ENCODE measurements around the gene STOML1. TPM values are rescaled to one million over a fixed set of nuclear protein-coding genes. Genes with fewer than 3 reads are reported as not detected.

The STOML1 gene
- total and polyA plus RNA-seq, 8 donors = 5.2 to 13.2 (median 9.2) TPM

GRCh38 chr15:73959012-73959581 is 33.0 kb downstream of the STOML1 start:
- TF ChIP-seq CTCF (IDR thresholded peaks at IDR 0.05) = no peak
- FAIRE-seq (no peak), DNase-seq (no peak), ATAC-seq (peak in 1 of 4 donors; percentile 20)
- H3K9me3 ChIP-seq = no peaks in the 10 kb centered on the region
- no peaks in the 10 kb centered on the region for H3K4me1 ChIP-seq
- no peak overlapping the region for H3K27ac ChIP-seq
- H3K36me3 ChIP-seq = no peaks in the 10 kb centered on the region
- WGBS, 2 donors = 32 to 39% methylated on average over 8 of the region's 8 CpGs
- no peaks in the 10 kb centered on the region for H3K27me3 ChIP-seq
- no peak overlapping the region for H3K4me3 ChIP-seq
- intact Hi-C loops (cut with DNase I) = no loop called here

- H3K27me3 ChIP-seq = no peaks in the 10 kb centered on the region
- DNase-seq = no peak
- no peak for FAIRE-seq
- H3K4me3 ChIP-seq = no peak overlapping the region
- TF ChIP-seq CTCF (IDR thresholded peaks at IDR 0.05) = no peak
- WGBS, 2 donors = 74 to 80% methylated on average over 2 of the region's 2 CpGs
- no peaks in the 10 kb centered on the region for H3K9me3 ChIP-seq
- no peaks in the 10 kb centered on the region for H3K36me3 ChIP-seq
- H3K27ac ChIP-seq = no peak overlapping the region
- no peaks in the 10 kb centered on the region for H3K4me1 ChIP-seq
- intact Hi-C loops (cut with DNase I) = no loop called here
- ATAC-seq = no peak
Measured at GRCh38 chr15:73957785-73958184, 34.3 kb downstream of the STOML1 start.

- WGBS, 2 donors = 70 to 77% methylated on average over 8 of the region's 8 CpGs
- intact Hi-C loops (cut with DNase I) = no loop called here
- H3K27me3 ChIP-seq = no peaks in the 10 kb centered on the region
- H3K36me3 ChIP-seq = no peaks in the 10 kb centered on the region
- H3K4me3 ChIP-seq = no peak overlapping the region
- no peak for TF ChIP-seq CTCF (IDR thresholded peaks at IDR 0.05)
- DNase-seq = no peak
- H3K4me1 ChIP-seq = no peaks in the 10 kb centered on the region
- no peak overlapping the region for H3K27ac ChIP-seq
- no peaks in the 10 kb centered on the region for H3K9me3 ChIP-seq
- FAIRE-seq = no peak
- no peak for ATAC-seq
Measured at GRCh38 chr15:73957276-73957675, 34.8 kb downstream of the STOML1 start.

- peak in 3 of 4 donors; percentile 43 to 61 (median 54) for ATAC-seq
- TF ChIP-seq CTCF (IDR thresholded peaks at IDR 0.05) = no peak
- Histone ChIP-seq H3K4me3 (no peak overlapping the region), H3K36me3 (no peaks in the 10 kb centered on the region), H3K9me3 (no peaks in the 10 kb centered on the region), H3K4me1 (peaks cover 0 to 2% (median 0%) of the 10 kb centered on the region in 3 donors), H3K27me3 (no peaks in the 10 kb centered on the region), H3K27ac (no peak overlapping the region)
- intact Hi-C loops (cut with DNase I) = no loop called here
- DNase-seq = no peak
- no peak for FAIRE-seq
- WGBS, 2 donors = 52 to 73% methylated on average over 9 of the region's 9 CpGs
Measured at GRCh38 chr15:73956743-73957135, 35.4 kb downstream of the STOML1 start.

GRCh38 chr15:73955861-73956742 is 36.0 kb downstream of the STOML1 start:
- WGBS, 2 donors = 77 to 87% methylated on average over 12 of the region's 12 CpGs
- no peak for DNase-seq
- no peak overlapping the region for H3K27ac ChIP-seq

More at GRCh38 chr15:73955861-73956742, 36.0 kb downstream of the STOML1 start:
- no peaks in the 10 kb centered on the region for H3K9me3 ChIP-seq
- intact Hi-C loops (cut with DNase I) = no loop called here
- no peak for ATAC-seq
- no peak overlapping the region for H3K4me3 ChIP-seq
- H3K4me1 ChIP-seq = peaks cover 0 to 6% (median 4%) of the 10 kb centered on the region in 3 donors
- H3K27me3 ChIP-seq = no peaks in the 10 kb centered on the region
- no peak for FAIRE-seq
- no peaks in the 10 kb centered on the region for H3K36me3 ChIP-seq
- no peak for TF ChIP-seq CTCF (IDR thresholded peaks at IDR 0.05)

Data from pancreas (tissue), 10 donors.